Fibroblast of lung (primary cell): ENCODE measurements around the gene INHA. TPM values are rescaled to one million over a fixed set of nuclear protein-coding genes. Genes with fewer than 3 reads are reported as not detected.

Experiments used
- DNase-seq, 2 donors: peaks; one replicate each; pipeline versions ENCODE4 v3.0.0 to v3.0.0-alpha.2; 2010; ENCODE audit warnings: low read depth in 2 of 2
- H2AFZ ChIP-seq: 2 replicates; pipeline ENCODE4 v1.5.1; 2012; ENCODE audit warnings: low read length, control low read depth, inconsistent platforms
- H3K27ac ChIP-seq: 2 replicates; pipeline ENCODE4 v1.5.1; 2011; ENCODE audit warnings: low read length, control low read depth; ENCODE audit not compliant: insufficient read depth
- H3K27me3 ChIP-seq: 2 replicates; pipeline ENCODE4 v1.5.1; 2011; ENCODE audit warnings: mild to moderate bottlenecking, low read length; ENCODE audit not compliant: control insufficient read depth, insufficient read depth
- H3K36me3 ChIP-seq: 2 replicates; pipeline ENCODE4 v1.5.1; 2011; ENCODE audit warnings: low read length; ENCODE audit not compliant: control insufficient read depth, insufficient read depth
- H3K4me1 ChIP-seq: 2 replicates; pipeline ENCODE4 v1.5.1; 2011; ENCODE audit warnings: low read length; ENCODE audit not compliant: control insufficient read depth, insufficient read depth; ENCODE audit errors: extremely low read depth
- H3K4me2 ChIP-seq: 2 replicates; pipeline ENCODE4 v1.5.1; 2011; ENCODE audit warnings: low read length, control low read depth; ENCODE audit not compliant: insufficient read depth; ENCODE audit errors: extremely low read depth
- H3K4me3 ChIP-seq, 4 experiments: fragments of 200-600 bp in 1 of 4; sonication (generic) in 1 of 4; replicated peaks in 1 of 4; 2 replicates each; pipeline ENCODE4 v1.5.1; 2011 to 2016; ENCODE audit warnings: low read length in 4 of 4, low read depth in 3 of 4, mild to moderate bottlenecking in 3 of 4, control low read depth in 2 of 4, inconsistent platforms in 1 of 4, mixed read lengths in 1 of 4; ENCODE audit not compliant: insufficient read depth in 1 of 4; ENCODE audit errors: control extremely low read depth in 1 of 4
- H3K79me2 ChIP-seq: 2 replicates; pipeline ENCODE4 v1.5.1; 2012; ENCODE audit warnings: mild to moderate bottlenecking, low read length, inconsistent platforms; ENCODE audit not compliant: control insufficient read depth, insufficient read depth
- H3K9ac ChIP-seq: 2 replicates; pipeline ENCODE4 v1.5.1; 2011; ENCODE audit warnings: mild to moderate bottlenecking, low read length, control low read depth; ENCODE audit not compliant: insufficient read depth
- H3K9me3 ChIP-seq: 2 replicates; pipeline ENCODE4 v1.5.1; 2012; ENCODE audit warnings: low read depth, low read length; ENCODE audit not compliant: control insufficient read depth, insufficient read depth
- H4K20me1 ChIP-seq: 2 replicates; pipeline ENCODE4 v1.5.1; 2011; ENCODE audit warnings: low read length; ENCODE audit not compliant: control insufficient read depth, insufficient read depth; ENCODE audit errors: extremely low read depth
- CTCF ChIP-seq, 2 donors: IDR thresholded peaks in 1 of 2; conservative IDR thresholded peaks in 1 of 2; 1 replicate in 1 of 2; 2 replicates in 1 of 2; pipeline ENCODE4 v1.5.1; 2011 to 2012; ENCODE audit warnings: low read length in 2 of 2, control low read depth in 1 of 2, inconsistent platforms in 1 of 2, low read depth in 1 of 2, mild to moderate bottlenecking in 1 of 2
- EZH2 ChIP-seq: IDR thresholded peaks from 2 replicates; pipeline ENCODE4 v1.5.1; 2012; ENCODE audit warnings: low read length, control low read depth, mild to moderate bottlenecking; ENCODE audit errors: missing control alignments
- polyA plus RNA-seq, 2 donors: library from polyadenylated mRNA; depleted of rRNA in 1 of 2; stranded (reverse) in 1 of 2; unstranded in 1 of 2; fragments of >200 nt; gene quantifications; 2 replicates each; pipeline ENCODE4 v1.2.1, GENCODE V29; 2011 to 2012; ENCODE audit warnings: missing spikeins in 1 of 2
- total RNA-seq: library from RNA; depleted of rRNA; stranded (reverse); fragments of >200 nt; gene quantifications from 2 replicates; pipeline ENCODE4 v1.2.1, GENCODE V29; 2014

INHA gene
- total and polyA plus RNA-seq, 2 donors (not counting 1 experiment from before 2014, with no cell fraction given), result 0.15 to 0.50 TPM

DNA sequence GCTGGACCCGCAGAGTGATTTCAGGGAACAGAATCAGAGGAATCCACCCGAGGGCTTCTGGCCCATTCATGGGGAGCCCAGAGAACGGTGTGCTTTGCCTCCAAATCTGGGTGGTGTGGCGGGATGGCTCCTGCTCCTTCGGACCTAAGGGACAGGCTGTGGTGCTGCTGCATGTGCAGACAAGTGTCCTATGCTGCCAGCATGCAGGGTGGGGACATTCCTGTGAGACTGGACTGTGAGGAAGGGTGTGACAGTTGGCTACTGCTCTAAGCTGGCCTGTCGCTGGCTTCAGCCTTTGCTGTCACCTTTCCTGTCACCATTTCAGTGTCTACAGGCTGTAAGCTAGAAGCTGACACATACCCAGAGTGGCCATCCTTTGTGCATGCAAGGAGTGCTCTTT lies 52.5 kb downstream of the INHA start:
- Histone ChIP-seq H3K79me2 (no peaks in the 10 kb centered on the region), H3K4me1 (no peaks in the 10 kb centered on the region), H4K20me1 (no peaks in the 10 kb centered on the region), H3K27ac (no peak overlapping the region), H3K4me2 (no peak overlapping the region), H3K36me3 (no peaks in the 10 kb centered on the region), H3K27me3 (peaks cover 9% of the 10 kb centered on the region), H3K4me3 (no peak overlapping the region), H3K9me3 (no peaks in the 10 kb centered on the region), H2AFZ (no peak overlapping the region), H3K9ac (no peak overlapping the region)
- DNase-seq, result no peak
- TF ChIP-seq CTCF (conservative IDR thresholded peaks at IDR 0.05 in 1 of 2, IDR thresholded peaks at IDR 0.05 in 1 of 2; ENCODE audit: low read depth in 1 of 2, low read length in 2 of 2) (no peak), EZH2 (no peak)

- Histone ChIP-seq H3K4me2 (no peak overlapping the region), H2AFZ (no peak overlapping the region), H3K27ac (no peak overlapping the region), H3K27me3 (peaks cover 9% of the 10 kb centered on the region), H3K4me3 (no peak overlapping the region), H3K9ac (no peak overlapping the region), H3K36me3 (no peaks in the 10 kb centered on the region), H3K9me3 (no peaks in the 10 kb centered on the region), H3K4me1 (no peaks in the 10 kb centered on the region), H3K79me2 (no peaks in the 10 kb centered on the region), H4K20me1 (no peaks in the 10 kb centered on the region)
- DNase-seq, result no peak
- TF ChIP-seq EZH2, result no peak
- TF ChIP-seq CTCF (conservative IDR thresholded peaks at IDR 0.05 in 1 of 2, IDR thresholded peaks at IDR 0.05 in 1 of 2; ENCODE audit: low read depth in 1 of 2, low read length in 2 of 2), result no peak
Observed at GRCh38 chr2:219625179-219625578, 53.1 kb downstream of the INHA start.

Other genes starting within 250 kb of the INHA start
- gene RESP18, start 239.6 kb upstream of the INHA start, total RNA-seq, result not detected in 2 replicates
- not detected in 2 replicates for gene RESP18, start 239.6 kb upstream of the INHA start, polyA plus RNA-seq
- 69.9 and 72.5 TPM in 2 replicates for gene DNPEP, start 184.4 kb upstream of the INHA start, total RNA-seq
- 38.2 and 44.0 TPM in 2 replicates for gene DNPEP, start 184.4 kb upstream of the INHA start, polyA plus RNA-seq
- 34.7 and 69.3 TPM in 2 replicates for gene DES, start 153.9 kb upstream of the INHA start, total RNA-seq
- gene DES, start 153.9 kb upstream of the INHA start, polyA plus RNA-seq, result 3.8 and 11.0 TPM in 2 replicates
- 13.1 and 20.1 TPM in 2 replicates for gene SPEG, start 137.5 kb upstream of the INHA start, total RNA-seq
- 5.6 and 9.5 TPM in 2 replicates for gene SPEG, start 137.5 kb upstream of the INHA start, polyA plus RNA-seq
- 36.5 and 38.3 TPM in 2 replicates for gene GMPPA, start 73.4 kb upstream of the INHA start, total RNA-seq
- 59.7 and 72.4 TPM in 2 replicates for gene GMPPA, start 73.4 kb upstream of the INHA start, polyA plus RNA-seq
- under 0.01 and 0.33 TPM in 2 replicates for gene ASIC4, start 57.8 kb upstream of the INHA start, total RNA-seq
- gene ASIC4, start 57.8 kb upstream of the INHA start, polyA plus RNA-seq, result not detected in 2 replicates
- 46.0 and 58.8 TPM in 2 replicates for gene CHPF, start 28.5 kb upstream of the INHA start, total RNA-seq
- 23.9 and 35.8 TPM in 2 replicates for gene CHPF, start 28.5 kb upstream of the INHA start, polyA plus RNA-seq
- gene TMEM198, start 28.3 kb upstream of the INHA start, total RNA-seq, result 0.77 and 0.99 TPM in 2 replicates
- gene TMEM198, start 28.3 kb upstream of the INHA start, polyA plus RNA-seq, result 0.49 and 0.70 TPM in 2 replicates
- gene OBSL1, start 771 bp upstream of the INHA start, total RNA-seq, result 28.7 and 34.4 TPM in 2 replicates
- gene OBSL1, start 771 bp upstream of the INHA start, polyA plus RNA-seq, result 15.2 and 24.7 TPM in 2 replicates
- 12.8 and 16.8 TPM in 2 replicates for gene STK11IP, start 25.5 kb downstream of the INHA start, total RNA-seq
- 5.6 and 6.7 TPM in 2 replicates for gene STK11IP, start 25.5 kb downstream of the INHA start, polyA plus RNA-seq
- gene SLC4A3, start 55.3 kb downstream of the INHA start, total RNA-seq, result 1.3 and 1.5 TPM in 2 replicates
- gene SLC4A3, start 55.3 kb downstream of the INHA start, polyA plus RNA-seq, result 0.93 and 1.4 TPM in 2 replicates